GM23248 (cell line): ENCODE data around the gene C22orf15. TPM values are rescaled to one million over a fixed set of nuclear protein-coding genes. Genes with fewer than 3 reads are reported as not detected.

ENCODE experiments used
- DNase-seq: peaks from one replicate; pipeline ENCODE4 v3.0.0-alpha.2; 2015
- H2AFZ ChIP-seq: fragments of 200-600 bp; sonication (generic); 2 replicates; pipeline ENCODE4 v1.6.1; 2016; ENCODE audit warnings: antibody characterized with exemption
- H3F3A ChIP-seq: fragments of 200-600 bp; sonication (generic); 2 replicates; pipeline ENCODE4 v1.6.1; 2016; ENCODE audit warnings: mild to moderate bottlenecking, antibody characterized with exemption, mixed run types; ENCODE audit not compliant: insufficient read depth
- H3K27ac ChIP-seq: fragments of 200-600 bp; sonication (generic); 2 replicates; pipeline ENCODE4 v1.5.1; 2016; ENCODE audit warnings: mild to moderate bottlenecking
- H3K27me3 ChIP-seq: fragments of 200-600 bp; sonication (generic); replicated peaks from 2 replicates; pipeline ENCODE4 v1.6.1; 2016; ENCODE audit warnings: mild to moderate bottlenecking; ENCODE audit not compliant: insufficient read depth
- H3K36me3 ChIP-seq: fragments of 200-600 bp; sonication (generic); 2 replicates; pipeline ENCODE4 v1.6.1; 2016; ENCODE audit warnings: low read depth, mild to moderate bottlenecking
- H3K4me1 ChIP-seq: fragments of 200-600 bp; sonication (generic); 2 replicates; pipeline ENCODE4 v1.6.1; 2016; ENCODE audit warnings: mild to moderate bottlenecking; ENCODE audit not compliant: insufficient read depth
- H3K4me2 ChIP-seq: fragments of 200-600 bp; sonication (generic); one replicate; pipeline ENCODE4 v1.6.1; 2016; ENCODE audit warnings: mild to moderate bottlenecking; ENCODE audit not compliant: unreplicated experiment
- H3K4me3 ChIP-seq: fragments of 200-600 bp; sonication (generic); 2 replicates; pipeline ENCODE4 v1.5.1; 2016; ENCODE audit warnings: mild to moderate bottlenecking
- H3K79me2 ChIP-seq: fragments of 200-600 bp; sonication (generic); 2 replicates; pipeline ENCODE4 v1.6.1; 2016; ENCODE audit warnings: mild to moderate bottlenecking; ENCODE audit not compliant: insufficient read depth
- H3K9ac ChIP-seq: fragments of 200-600 bp; sonication (generic); 2 replicates; pipeline ENCODE4 v1.6.1; 2016; ENCODE audit warnings: mild to moderate bottlenecking
- H3K9me2 ChIP-seq: fragments of 200-600 bp; sonication (generic); 2 replicates; pipeline ENCODE4 v1.6.1; 2016; ENCODE audit warnings: mixed run types, mild to moderate bottlenecking, moderate library complexity; ENCODE audit not compliant: insufficient read depth
- H3K9me3 ChIP-seq: fragments of 200-600 bp; sonication (generic); one replicate; pipeline ENCODE4 v1.6.1; 2017; ENCODE audit warnings: low read depth
- H4K20me1 ChIP-seq: fragments of 200-600 bp; sonication (generic); 2 replicates; pipeline ENCODE4 v1.6.0; 2016; ENCODE audit not compliant: insufficient read depth
- EZH2 ChIP-seq: fragments of 200-600 bp; sonication (generic); IDR thresholded peaks from 2 replicates; pipeline ENCODE4 v1.6.1; 2018; ENCODE audit warnings: antibody characterized with exemption, mild to moderate bottlenecking; ENCODE audit not compliant: insufficient read depth, poor library complexity, severe bottlenecking
- EZH2phosphoT487 ChIP-seq: fragments of 200-600 bp; sonication (generic); IDR thresholded peaks from 2 replicates; pipeline ENCODE4 v1.6.1; 2018; ENCODE audit warnings: antibody characterized with exemption, moderate library complexity, mild to moderate bottlenecking, low read depth; ENCODE audit not compliant: insufficient read depth
- WGBS, 2 experiments: methylation state at CpG; one replicate each; pipeline ENCODE4 v1.1.6; 2015 to 2017; ENCODE audit warnings: low lambda C conversion rate in 2 of 2, low coverage in 1 of 2; ENCODE audit errors: missing lambda C conversion rate in 2 of 2; 5-methylcytosine and 5-hydroxymethylcytosine counted together
- in situ Hi-C: fragments of 300-500 bp; cut with MboI; formaldehyde crosslinking; loops from 2 replicates; pipeline ENCODE4 v1.15.0; 2020
- polyA plus RNA-seq: library from polyadenylated mRNA; unstranded; fragments of >200 nt; fragmentation: Nextera tagmentation; extraction: Ambion mirVana; gene quantifications from 2 replicates; pipeline ENCODE4 v1.2.1, GENCODE V29; 2016
- total RNA-seq: library from RNA; depleted of rRNA; stranded (reverse); fragments of >200 nt; shearing (Covaris generic); gene quantifications from 2 replicates; pipeline ENCODE4 v1.2.3, GENCODE V29; 2014

C22orf15 gene
- total and polyA plus RNA-seq, 2 experiments from 2014 or later = 0.41 TPM; not detected in 1

DNA sequence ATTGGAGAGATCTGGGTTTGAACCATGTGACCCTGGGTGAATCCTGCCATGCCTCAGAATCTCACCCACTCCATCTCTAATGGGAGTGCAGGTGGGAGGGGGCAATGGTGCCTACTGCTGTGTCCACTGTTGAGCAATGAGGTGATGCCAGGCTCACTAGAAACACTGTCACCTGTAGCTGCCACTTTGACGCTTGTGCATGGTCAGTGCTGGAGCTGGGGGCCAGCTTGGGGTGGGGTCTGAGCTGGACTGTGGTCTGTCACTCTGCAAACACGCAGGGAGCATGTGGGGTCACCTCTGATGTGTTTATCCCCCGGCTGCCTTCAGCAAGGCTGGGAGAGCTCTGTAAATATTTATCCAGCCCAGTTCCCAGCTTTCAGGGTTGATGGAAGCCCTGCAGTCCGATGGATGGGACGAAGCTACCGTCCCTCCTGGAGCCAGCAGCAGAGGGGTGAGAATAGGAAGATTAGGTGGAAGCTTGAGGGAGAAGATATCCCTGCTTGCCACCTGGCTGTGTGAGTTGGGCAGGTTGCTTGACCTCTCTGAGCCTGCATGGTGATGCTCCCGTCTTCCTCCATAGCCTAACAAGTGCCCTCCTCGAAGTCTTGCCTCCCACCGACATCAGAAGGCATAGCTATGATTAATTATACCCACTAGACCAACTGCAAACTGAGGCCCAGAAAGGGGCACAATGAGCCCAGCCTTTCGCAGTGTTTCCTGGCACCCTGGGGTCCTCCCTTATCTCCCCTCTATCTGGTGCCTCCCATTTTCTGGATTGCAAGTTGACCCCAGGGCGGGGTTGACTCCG is 11.5 kb downstream of the C22orf15 start:
- no peak for DNase-seq
- no peak overlapping the region for H2AFZ ChIP-seq
- TF ChIP-seq EZH2phosphoT487 (no peak), EZH2 (no peak)
- H3K9me3 ChIP-seq = no peaks in the 10 kb centered on the region
- no peak overlapping the region for H3K27ac ChIP-seq
- H4K20me1 ChIP-seq = no peaks in the 10 kb centered on the region
- H3K9me2 ChIP-seq = no peaks in the 10 kb centered on the region
- no peak overlapping the region for H3K4me2 ChIP-seq
- H3K9ac ChIP-seq = no peak overlapping the region
- no peaks in the 10 kb centered on the region for H3K36me3 ChIP-seq
- no peaks in the 10 kb centered on the region for H3F3A ChIP-seq
- H3K27me3 ChIP-seq = no peaks in the 10 kb centered on the region
- 72 to 76% methylated on average over 12 of the region's 12 CpGs for WGBS, 2 experiments
- H3K4me1 ChIP-seq = no peaks in the 10 kb centered on the region; the same call in 1 of the 2 replicates
- no peak overlapping the region for H3K4me3 ChIP-seq
- in situ Hi-C loops = no loop called here
- no peaks in the 10 kb centered on the region for H3K79me2 ChIP-seq

DNA sequence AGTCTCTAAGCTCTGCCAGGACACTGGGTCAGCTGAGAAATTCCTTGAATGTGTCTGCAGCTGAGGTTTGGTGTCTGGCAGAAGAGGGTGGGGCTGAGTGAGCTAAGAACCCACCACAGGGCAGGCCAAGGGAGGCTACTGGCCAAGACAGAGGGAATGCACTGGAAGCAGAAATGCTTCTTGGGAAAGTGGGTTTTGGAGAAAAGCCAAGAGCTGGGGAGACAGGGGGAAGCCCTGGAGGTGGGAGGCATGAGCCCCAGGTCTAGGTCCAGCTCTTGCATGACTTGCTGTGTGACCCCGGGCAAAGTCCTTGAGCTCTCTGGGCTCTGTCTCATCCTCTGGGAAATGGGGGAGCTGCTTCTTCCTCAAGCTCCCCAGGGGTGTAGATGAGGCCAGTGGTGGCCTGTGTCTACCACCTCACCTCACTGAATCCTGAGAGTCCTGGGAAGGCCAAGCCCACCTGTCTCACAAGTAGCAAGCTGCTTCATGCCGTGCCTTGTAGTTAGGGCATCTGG is 12.2 kb downstream of the C22orf15 start:
- Histone ChIP-seq H3F3A (no peaks in the 10 kb centered on the region), H3K27me3 (no peaks in the 10 kb centered on the region), H4K20me1 (no peaks in the 10 kb centered on the region), H3K9me2 (no peaks in the 10 kb centered on the region), H2AFZ (no peak overlapping the region), H3K79me2 (no peaks in the 10 kb centered on the region), H3K27ac (no peak overlapping the region), H3K4me2 (no peak overlapping the region), H3K36me3 (no peaks in the 10 kb centered on the region), H3K4me3 (no peak overlapping the region), H3K4me1 (no peaks in the 10 kb centered on the region; the same call in 1 of the 2 replicates), H3K9ac (no peak overlapping the region), H3K9me3 (no peaks in the 10 kb centered on the region)
- TF ChIP-seq EZH2 (no peak), EZH2phosphoT487 (no peak)
- DNase-seq = peak; percentile 63
- 71 to 72% methylated on average over 2 of the region's 2 CpGs for WGBS, 2 experiments
- in situ Hi-C loops = no loop called here

DNA sequence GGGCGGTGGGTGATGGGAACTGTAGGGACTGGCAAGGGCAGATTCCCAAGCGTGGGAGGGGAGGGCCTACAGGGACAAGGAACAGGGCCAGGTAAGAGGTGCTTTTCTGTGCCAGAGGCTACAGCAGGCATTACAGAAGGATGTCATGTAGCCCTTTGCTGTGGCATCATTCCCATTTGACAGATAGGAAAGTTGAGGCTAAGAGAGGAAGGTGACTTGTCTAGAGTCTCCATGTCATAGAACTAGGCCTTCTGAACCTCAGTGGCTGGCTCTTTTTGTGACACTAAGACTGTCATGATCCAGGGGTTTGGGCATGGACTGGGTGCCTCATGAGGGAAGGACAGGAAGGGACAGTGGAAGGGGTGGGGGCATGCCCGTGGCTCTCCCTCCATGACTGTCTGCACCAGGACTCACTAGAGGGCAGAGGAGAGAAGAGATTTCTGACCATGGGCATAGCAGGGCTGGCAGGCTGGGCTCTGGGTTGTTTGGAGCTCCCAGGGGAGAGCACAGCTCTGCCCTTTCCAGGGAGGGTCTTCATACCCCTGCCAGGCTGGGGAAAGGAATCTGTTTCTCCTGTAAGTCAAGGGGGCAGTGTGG is 13.1 kb downstream of the C22orf15 start:
- TF ChIP-seq EZH2 (no peak), EZH2phosphoT487 (no peak)
- Histone ChIP-seq H3K9me2 (no peaks in the 10 kb centered on the region), H3K36me3 (no peaks in the 10 kb centered on the region), H3K4me3 (no peak overlapping the region), H3K27me3 (no peaks in the 10 kb centered on the region), H3K9ac (no peak overlapping the region), H3K4me1 (no peaks in the 10 kb centered on the region; the same call in 1 of the 2 replicates), H3K4me2 (no peak overlapping the region), H3K9me3 (no peaks in the 10 kb centered on the region), H4K20me1 (no peaks in the 10 kb centered on the region), H3K79me2 (no peaks in the 10 kb centered on the region), H3K27ac (no peak overlapping the region), H2AFZ (no peak overlapping the region), H3F3A (no peaks in the 10 kb centered on the region)
- WGBS, 2 experiments = 64 to 76% methylated on average over 3 of the region's 3 CpGs
- in situ Hi-C loops = no loop called here
- DNase-seq = no peak

DNA sequence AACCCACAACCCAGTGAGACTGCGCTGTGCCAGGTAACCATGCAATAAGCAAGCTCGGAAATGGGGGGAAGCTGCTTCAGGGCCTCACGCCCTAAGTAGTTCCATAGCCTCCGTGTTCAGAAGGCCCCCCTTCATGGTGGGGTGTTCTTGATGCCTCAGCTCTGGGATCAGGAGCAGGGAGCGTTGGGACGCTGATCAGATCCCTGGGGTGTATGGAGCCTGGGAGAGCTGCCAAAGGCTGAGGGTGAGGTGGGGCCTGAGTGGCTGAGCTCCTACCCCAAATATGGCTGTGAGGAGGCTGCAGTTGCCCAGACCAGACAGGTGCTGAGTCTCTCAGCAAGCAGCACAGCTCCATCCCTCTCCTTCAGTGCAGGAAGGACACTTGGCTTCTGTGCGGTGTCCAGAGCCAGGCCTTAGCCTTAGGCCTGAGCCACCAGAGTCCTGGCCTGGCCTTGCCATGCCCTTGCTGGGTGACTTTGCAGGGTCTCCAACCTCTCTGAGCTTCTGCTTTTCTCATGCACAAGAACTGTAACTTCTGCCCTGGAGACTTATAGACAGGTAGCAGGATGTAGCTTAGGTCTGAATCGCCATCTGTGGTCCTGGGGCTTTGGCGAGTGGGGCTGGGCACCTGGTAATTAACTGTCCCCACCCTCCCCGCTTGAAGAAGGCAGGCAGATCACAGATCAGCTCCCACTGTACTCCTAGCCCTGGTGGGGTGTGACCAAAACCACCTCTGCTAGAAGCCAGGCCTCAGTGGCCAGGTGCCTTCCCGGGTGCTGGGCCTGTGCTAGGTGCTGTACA is 15.2 kb downstream of the C22orf15 start:
- no peaks in the 10 kb centered on the region for H3K9me2 ChIP-seq
- H2AFZ ChIP-seq = no peak overlapping the region
- no peaks in the 10 kb centered on the region for H4K20me1 ChIP-seq
- no peaks in the 10 kb centered on the region for H3K36me3 ChIP-seq
- H3K27me3 ChIP-seq = no peaks in the 10 kb centered on the region
- no peak overlapping the region for H3K9ac ChIP-seq
- no peak overlapping the region for H3K27ac ChIP-seq
- H3K79me2 ChIP-seq = no peaks in the 10 kb centered on the region
- H3K9me3 ChIP-seq = no peaks in the 10 kb centered on the region
- 0 out of 2 replicates have a peak, but pooled peaks cover 3% of the 10 kb centered on the region for H3F3A ChIP-seq
- H3K4me3 ChIP-seq = no peak overlapping the region
- no peak for TF ChIP-seq EZH2phosphoT487
- TF ChIP-seq EZH2 = no peak
- in situ Hi-C loops = no loop called here
- DNase-seq = no peak
- H3K4me2 ChIP-seq = no peak overlapping the region
- H3K4me1 ChIP-seq = peaks cover 13% of the 10 kb centered on the region
- 92 to 93% methylated on average over 11 of the region's 11 CpGs for WGBS, 2 experiments
